ENCODE measurements around the gene MLLT10.
A peak's percentile ranks its signal among the peaks of the same experiment; 100 is the strongest.

MLLT10 gene

DNA sequence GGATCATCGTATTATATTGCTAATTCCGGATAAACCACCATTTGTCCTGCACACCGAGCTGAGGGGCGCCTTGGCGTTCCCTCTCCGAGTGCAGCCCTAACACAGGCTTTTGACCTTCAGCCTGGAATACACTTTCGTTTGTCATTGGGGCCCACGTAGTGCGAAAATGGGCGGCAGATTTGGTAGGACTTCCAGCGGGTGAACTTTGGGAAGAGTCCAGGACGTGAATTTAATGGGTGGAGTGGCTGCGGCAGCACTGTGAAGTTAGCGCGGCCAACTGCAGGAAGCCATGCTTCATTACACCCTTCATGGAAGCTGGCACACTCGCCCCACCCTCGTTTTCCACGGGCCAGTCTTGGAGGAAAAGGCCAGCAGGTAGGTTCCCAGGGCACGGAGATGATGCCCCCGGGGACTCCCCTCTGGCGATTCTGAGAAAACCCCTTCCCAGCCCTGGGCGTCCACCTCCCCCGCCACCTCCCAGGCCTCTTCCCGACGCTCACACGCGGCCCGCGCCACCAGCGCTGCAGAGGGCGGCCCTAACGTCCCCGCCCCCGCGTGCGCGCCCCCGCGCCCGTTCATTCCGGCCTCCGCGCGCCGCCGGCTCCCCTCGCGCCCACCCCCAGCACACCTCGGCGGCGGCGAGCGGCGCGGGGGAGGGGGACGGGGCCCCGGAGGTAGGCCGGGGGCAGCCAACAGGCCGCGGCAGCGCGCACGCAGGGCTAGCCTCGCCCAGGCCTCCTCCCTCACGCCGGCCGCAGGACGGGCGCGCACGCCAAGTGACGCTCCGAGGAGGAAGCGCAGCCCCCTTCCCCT, at the start of gene MLLT10:
TSS of gene MLLT10 (plus strand) at position 766 of the 813 bp plus-strand sequence. CDS start 413 bp downstream, outside the sequence.
- peak; percentile 94 to 95 for DNase-seq

DNA sequence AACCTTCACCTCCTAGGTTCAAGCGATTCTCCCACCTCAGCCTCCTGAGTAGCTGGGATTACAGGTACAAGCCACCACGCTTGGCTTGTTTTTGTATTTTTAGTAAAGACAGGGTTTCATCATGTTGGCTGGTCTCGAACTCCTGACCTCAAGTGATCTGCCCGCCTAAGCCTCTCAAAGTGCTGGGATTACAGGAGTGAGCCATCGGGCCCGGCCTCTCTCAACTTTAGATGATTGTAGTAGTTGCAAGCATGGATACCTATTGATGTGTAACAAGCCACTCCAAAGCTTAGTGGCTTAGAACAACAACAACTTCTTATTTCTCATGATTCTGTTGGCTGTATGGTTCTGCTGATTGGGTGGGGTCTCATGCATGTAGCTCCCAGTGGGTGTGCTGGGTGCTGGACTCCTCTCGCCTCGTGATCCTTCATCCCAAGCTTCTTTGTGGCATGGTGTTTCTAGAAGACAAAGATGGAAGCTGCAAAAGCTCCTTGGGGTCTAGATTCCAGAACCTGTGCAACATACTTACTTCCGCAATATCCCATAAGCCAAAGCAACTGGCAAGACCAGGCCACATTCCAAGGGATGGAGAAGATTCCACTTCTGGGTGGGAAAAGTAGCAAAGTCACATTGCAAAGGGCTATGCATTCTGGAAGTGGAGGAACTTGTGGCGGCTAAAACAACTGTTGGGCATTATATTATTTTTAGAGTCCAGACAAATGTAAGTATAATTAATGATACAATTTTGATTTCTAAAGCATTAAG, 46.4 kb upstream of the MLLT10 start:
- no peak for DNase-seq

DNA sequence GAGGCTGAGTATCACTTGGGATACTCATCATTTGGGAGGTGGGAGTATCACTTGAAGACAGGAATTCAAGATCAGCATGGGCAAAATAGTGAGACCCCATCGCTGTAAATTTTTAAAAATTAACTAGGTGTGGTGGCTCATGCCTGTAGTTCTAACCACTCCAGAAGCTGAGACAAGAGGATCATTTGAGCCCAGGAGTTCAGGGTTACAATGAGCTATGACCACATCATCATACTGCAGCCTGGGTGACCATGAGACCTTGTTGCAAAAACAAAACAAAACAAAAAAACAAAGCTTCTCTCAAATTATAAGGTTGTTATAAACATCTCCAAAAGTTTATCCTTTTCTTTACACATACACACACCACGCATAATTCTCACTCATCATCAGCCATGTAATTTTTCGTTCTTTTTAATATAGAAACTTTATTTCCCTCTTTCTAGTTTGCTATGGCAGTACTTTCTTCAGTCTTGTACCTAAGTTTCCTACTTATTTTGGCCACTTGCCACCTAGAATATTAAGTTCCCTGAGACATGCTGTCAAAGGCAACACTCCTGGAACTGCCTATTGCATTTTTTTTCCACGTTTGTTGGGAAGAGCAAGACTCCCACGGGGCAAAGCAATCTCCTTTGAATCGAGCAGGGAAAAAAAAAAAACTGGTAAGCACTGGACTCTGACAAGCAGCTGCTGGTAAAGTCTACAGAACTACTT, 45.6 kb upstream of the MLLT10 start:
- no peak for DNase-seq

DNA sequence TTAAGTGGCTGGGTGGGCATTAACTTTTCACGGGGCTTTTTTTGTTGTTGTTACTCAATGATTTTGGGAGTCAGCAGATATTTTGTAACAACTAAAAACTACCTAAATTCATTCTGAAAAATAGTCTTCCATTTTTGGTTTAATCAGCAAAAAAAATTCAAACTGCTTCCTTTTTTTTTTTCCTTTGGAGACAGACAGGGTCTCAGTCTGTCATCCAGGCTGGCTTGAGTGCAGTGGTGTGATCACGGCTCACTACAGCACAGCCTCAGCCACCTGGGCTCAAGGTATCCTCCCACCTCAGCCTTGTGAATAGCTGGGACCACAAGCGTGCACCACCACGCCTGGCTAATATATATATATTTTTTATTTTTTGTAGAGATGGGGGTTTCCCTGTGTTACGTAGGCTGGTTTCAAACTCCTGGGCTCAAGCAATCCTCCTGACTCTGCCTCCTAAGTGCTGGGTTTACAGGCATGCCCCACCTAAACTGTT, 45.0 kb upstream of the MLLT10 start:
- no peak for DNase-seq

DNA sequence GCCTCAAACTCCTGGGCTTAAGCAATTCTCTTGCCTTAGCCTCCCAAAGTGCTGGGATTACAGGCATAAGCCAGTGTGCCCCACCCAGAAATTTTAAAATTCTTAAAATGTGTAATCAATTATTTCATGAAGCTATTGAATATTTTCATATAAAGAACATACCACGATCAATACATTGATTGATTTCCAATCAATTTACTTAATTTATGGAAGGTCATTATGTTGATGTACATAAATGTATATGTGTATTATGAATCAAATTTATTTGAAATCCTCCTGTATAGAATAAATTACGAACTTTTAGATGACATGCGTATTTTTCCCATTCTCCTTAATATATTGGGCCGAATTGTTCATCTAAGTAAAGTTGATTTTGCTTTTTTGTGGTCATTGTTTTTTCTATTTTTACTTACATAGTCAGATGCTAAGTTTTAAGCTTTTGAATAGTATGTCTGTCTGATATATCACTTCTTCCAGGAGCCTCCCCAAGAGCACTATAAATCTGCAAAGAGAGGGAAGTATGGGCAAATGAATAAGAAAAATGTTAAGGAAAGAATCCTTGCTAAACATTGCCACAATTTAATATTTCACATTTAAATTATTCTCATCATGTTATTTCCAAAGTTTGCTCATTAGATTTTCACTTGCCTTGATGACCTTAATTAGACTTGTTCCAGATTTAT, 43.9 kb upstream of the MLLT10 start:
- no peak for DNase-seq

DNA sequence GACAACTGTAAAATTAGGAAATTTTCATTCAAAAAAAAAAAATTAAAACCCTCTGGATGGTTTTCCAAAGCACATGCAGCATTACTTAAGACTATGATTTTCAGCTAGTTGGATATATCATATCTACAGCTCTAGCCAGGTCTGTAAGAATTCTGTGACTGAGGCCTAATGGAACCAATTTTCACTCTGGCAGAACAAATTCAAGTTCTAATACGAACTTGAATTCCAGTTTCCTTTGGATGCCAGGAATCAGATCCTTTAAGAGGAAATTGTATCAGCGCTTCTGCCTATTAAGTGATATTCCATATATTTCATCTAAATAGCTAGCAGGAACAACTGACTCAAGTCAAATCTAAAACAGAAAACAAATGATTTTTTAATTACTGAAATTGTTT, 43.3 kb upstream of the MLLT10 start:
- no peak for DNase-seq

DNA sequence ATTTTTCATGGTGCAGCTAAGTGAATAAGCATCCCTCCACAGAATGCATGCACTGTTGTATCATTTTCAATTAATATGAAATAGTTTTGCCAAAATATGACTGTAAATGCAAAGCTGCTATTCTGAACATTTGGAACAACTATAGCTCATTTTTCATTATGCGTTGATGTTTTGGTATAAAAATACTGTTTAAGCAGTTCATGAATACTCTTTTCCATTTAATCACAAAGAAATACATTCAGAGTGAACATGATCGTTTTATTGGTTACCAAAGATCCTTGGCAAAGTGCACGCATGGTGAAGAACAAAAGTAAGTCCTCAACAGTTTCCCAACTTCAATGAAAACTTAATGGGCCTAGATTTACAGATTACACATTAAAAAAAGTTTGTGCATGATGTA, 41.6 kb upstream of the MLLT10 start:
- DNase-seq, result no peak

DNA sequence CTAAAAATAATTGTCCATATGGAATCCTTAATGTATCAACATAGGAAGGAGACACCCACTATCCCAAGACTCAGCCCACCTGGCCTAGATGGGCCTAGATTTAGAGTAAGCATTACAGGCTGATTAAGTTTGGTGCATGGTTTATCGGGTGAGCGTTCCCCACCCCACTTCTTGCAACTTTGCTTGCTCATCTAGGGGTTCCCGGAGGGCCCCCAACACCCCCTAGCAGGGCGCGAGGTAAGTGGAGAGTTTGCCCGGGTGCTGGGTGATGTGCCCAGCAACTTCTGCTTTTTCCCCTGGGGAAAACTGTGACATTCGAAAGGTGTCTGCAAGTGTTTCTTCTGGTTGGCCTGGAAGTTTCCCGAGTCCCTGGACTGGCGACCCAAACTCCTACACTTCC, 40.2 kb upstream of the MLLT10 start:
- DNase-seq, result no peak

DNA sequence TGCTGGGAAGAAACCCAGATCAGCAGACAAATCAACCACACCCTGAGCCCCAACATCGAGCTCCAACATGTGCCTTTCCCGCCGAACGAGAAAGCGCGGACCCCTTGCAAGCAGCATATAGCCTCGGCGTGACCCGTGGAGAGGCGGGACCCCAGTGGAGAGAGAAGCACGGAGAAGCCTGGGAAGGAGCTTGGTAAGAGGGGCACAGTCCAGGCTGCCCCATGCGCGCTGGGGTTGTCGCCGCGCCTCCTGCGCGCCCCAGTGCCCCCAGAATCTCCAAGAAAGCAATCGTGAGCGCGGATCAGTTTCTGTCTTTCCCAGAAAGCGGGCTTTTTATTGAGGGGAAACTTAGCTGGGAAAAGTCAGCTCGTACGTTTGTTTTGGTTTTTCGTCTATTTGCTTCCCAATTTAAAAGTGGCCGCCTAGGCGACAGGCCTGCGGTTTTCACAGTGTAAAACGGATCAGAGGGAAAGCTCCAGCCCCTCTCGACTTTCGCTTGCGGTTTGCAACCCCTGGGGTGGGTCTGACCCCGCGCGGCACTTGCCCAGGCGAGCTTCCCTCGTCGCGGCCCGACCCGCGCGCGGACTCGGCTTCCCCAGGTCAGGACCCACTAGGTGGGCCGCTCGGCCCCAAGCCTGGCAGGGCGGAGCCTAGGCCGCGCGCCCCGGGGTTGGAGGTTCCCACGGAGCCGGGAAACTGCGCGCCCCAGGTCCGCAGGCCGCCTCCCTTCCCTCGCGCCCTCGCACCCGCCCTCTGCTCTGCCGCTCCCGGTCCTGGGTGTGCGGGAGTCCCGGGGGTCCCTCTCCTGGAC, 39.6 kb upstream of the MLLT10 start:
- no peak for DNase-seq

DNA sequence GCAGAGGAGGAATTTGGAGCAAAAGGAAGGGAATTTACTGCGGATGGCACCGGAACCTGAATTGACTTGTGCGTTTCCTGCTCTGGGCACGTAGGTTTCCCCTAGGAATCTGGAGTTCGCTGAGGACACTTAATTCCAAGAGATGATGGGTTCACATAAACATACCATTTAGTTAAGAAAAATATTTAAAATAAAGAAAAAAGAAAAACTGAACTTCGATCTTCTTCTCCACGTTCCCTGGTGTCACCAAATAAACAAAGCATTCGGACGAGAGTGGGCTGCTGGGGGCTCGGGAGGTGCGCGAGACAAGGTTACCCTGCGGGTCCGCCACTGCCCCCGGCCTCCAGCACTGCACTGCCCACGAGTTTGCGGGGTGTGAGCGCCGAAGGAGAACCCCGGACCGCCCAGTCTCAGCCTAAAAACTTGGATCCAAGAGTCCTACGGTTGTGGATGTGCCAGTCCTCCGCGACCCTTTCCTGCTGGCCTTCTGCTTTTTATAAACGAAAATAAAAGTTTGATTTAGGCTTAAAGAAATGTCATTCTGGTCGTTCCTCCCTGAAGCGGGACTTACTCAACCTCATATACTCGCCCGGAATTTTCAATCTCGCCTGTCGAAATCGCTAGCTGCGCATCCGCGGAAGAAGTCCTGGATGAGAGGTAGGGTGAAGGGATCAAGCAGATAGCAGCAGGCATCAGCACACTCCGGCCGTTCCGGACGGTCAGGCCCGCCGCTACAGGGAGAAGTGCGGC, 38.9 kb upstream of the MLLT10 start:
- DNase-seq, result no peak

DNA sequence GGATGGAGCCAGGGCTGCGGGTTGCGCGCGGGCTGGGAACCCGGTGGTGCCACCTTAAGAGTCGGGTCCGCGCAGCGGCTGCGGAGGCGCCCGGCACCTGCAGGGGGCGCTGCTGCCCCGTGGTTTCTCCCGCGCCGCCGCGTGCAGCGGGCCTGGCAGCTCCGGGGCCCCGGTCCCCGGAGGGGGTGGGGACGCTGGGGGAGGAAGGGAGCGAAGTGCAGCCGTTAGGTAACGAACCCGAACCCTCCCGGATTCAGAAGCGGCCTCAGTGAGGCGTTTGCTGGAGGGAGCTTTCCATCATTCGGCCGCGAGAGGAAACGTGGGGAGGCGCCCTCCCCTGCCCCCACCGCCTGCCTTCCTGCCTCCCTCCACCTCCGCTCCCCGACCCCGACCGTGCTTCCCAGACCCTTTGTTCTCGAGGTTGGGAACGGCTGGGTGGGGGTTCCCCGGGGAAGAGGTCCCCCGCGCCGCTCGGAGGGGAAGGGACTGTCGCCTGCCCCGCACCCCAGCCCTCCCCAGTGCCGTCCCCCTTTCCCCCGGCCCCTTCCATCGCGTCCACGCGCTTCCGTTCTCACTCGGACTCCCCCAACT, 38.2 kb upstream of the MLLT10 start:
- peak; percentile 75 to 80 for DNase-seq

DNA sequence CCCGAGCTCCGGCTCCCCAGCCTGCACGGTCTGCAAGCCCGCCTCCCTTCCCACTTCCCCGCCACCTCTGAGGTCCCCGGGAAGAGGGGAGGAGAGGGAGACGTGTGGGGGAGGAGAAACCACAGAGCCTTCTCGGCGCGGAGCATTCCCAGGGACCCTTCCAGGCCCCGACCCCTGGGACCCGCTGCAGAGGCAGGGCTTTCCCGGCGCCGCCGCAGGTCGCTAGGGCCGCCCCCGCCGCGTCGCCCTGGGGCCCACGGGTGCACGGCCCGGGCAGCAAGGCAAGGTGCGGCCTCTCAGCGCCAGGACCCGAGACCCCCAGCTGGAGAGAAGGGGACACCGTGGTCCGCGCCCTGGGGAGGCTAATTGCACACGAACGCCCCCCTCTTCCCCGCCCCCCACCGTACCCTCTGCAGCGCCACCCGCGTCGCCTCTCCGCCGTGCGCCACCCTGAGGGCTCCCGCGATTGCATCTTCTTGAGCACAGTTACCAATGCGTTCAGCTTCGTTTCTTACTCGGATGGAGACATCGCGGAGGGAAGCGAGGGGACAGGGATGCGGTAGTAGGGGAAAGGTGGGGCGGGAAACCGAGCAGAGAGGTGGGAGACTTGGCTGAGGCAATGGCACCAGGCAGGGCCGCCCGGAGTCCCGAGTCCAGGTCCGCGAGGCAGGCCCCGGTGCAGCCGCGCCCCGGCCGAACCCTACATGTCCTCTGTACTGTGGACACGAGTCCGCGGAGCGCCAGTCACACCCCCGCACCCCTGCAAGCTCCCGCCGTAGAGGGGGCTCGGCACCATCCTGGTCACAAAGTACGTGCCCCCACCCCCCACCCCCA, 37.5 kb upstream of the MLLT10 start:
- peak; percentile 14 to 42 for DNase-seq

DNA sequence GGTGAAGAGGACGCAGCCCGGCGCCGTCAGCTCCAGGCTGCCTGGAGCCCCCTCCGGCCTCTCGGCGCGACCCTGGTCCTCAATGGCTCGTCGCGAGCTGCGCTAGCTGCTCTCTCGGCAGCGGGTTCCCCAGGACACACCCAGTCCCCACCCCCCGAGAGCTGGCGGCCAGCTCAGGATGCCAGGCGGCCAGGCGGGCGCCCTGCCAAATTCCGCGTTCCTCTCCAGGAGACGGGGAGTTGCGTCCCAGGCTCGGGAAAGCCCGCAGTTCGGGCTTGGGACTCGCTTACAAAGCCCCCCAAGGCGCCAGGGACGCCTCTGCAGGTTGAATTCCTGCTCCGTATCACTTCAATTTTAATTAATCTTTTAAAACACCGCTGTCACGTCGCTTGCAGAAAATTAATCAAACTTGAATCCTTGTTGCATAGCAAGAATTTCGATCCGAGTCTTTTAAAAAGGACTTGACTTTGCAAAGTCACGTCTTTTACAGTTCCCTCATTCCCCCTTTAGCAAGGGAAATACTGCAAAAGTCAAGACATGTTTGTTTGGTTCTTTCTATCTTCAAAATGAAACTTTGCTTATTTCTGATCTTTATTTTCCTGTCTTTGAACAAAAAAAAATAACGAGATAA, 36.7 kb upstream of the MLLT10 start:
- DNase-seq, result peak; percentile 79 to 85

DNA sequence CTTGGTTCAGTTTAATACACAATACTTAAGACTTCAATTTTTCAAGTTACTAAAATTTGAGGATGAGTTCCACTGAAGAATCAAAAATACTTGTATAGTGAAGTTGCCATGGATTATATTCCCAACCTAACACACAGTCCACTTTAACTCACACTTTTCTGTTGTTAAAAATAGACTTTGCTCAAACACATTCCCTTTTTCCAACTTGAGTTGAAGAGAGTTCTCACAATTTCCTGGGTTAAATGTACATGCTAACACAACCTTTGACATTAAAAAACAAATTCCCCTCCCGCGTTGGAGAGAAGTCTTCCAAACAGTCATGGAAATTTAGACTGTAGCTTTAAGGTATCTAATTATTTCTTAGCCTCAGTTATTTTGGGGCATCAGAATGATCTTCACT, 35.7 kb upstream of the MLLT10 start:
- no peak for DNase-seq

DNA sequence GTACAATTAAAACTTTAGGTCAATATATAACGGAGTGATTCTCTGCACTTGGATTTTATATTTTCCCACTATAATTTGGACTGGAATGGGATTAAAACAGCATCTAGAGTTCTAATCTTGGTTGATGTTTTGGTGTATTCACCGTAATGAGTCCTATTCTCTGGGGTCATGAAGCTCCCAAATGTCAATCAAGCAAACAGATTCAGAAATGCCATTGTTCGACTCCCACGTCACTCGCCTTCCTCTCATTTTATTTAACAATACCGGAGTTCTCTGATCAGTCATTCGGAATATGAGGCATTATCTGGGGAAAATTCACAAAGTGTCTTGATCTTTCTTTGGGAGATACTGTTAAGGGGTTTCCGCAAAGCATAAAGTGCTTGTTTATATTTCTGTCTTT, 35.0 kb upstream of the MLLT10 start:
- no peak for DNase-seq

DNA sequence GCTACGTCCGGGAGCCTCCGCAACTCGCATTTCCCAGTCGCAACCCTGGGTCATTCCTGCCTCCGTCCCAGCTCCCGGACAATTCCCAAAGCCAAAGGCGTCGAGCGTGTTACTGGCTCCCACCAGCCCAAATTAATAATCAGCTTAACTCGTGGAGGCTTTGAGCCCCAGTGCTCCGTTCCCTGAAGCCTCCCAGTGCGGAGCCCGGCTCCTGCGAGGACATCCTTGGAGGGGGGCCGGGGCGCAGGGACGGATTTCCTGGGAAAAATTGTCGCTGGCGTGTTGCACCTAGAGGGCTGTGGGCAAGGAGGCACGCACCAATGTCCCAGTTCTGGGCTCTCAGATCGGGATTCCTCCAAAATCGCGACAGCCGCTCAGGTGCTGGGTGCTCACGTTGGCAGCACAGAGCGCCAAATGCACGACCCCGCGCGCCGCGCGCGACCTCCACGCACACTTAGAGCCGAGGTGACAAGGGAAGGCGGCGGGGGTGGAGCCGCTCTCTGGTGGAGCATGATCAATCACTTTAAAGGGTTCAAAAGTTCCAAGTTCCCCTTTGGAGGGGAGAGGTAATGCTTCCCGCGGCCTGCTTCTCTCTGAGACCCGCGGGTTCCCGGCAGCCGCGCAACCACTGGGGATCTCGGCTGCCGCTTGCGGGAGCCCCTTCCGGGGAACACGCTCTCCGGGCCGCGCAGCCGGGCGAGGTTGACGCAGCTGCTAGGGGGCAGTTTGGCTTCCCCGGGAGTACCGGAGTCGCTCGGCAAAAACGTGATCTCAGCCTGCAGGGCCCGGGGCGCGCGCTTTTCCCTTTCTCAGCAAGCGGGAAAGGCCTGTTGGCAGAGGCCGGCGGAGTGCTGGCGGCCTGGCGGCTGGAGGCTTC, 34.1 kb upstream of the MLLT10 start:
- DNase-seq, result no peak

DNA sequence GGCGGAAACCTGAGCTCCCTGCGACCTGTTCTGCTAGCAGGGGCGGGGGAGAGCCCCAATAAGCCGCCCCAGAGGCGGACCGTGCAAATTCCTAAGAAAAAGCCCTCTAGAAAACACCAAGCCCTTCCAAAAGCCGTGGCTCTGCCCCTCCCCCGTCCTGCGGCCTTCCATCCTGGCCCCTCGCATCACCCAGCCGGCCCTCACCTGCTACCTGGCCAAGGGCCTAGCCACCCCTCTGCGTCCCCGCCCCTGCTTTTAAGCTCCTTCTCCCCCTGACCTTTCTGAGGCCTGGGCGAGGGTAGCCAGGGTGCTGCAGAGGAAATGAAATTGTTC, 33.5 kb upstream of the MLLT10 start:
- no peak for DNase-seq

DNA sequence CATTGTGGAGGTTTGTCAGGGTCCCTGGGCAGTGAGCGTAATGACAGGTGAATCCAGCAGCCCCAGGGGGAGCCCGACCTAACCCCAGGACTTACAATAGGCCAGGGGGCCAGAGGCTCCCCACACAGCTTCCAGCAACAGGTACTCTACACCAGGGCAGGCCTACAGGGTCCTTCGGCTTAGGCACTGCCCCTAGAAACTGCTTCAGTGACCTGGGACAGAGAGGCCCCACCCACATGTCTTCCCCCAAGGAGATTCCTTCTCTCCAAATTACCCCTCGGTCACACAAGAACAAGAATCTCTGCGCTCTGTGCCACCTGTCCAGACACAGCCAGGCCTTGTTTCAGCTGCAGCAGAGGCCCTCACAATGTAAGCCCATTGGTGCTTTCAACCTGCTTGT, 32.9 kb upstream of the MLLT10 start:
- no peak for DNase-seq
